GM18508 (cell line): ENCODE measurements around the gene RFNG.
"Not testable (repeated sequence)": the region's sequence is repeated elsewhere in the genome, so short reads cannot be mapped to it uniquely, and the experiment has no call there.

Experiments used
- ATAC-seq: cut with Tn5 transposase; IDR thresholded peaks from one replicate; pipeline ENCODE4 v1.9.1; 2021; ENCODE audit warnings: moderate number of reproducible peaks; ENCODE audit not compliant: insufficient read depth, unreplicated experiment

RFNG gene

DNA sequence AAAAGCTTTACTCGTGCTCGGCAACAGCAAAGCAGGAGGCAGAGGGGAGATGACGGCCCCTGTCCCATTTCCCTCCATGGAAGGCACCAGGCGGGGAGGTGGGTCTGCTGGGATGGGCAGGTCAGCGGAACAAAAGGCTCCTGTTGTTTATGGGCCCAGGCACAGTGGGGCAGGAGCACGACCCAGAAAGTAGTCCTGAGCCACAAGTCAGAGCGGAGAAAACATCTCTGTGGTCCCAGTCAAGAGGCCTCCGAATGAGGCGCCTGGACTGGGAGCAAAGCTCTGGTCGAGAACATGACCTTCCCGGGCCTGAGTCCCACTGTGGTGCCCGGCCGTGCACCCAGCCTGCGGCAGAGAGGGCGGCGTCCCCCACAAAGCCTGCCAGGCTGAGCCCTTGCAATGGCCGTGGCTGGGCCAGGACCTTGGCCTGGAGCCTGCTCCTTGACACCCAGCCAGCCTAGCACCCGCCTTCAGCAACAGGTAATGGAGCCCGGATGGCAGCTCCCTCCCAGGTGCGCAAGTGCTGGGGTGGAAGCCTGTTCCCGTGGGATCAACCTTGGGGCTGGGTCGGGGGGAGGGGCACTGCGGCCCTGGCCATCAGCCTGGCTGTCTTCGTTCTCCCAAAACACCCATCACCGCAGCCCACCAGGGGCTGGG, 3.6 kb downstream of the RFNG start:
- no peak for ATAC-seq

DNA sequence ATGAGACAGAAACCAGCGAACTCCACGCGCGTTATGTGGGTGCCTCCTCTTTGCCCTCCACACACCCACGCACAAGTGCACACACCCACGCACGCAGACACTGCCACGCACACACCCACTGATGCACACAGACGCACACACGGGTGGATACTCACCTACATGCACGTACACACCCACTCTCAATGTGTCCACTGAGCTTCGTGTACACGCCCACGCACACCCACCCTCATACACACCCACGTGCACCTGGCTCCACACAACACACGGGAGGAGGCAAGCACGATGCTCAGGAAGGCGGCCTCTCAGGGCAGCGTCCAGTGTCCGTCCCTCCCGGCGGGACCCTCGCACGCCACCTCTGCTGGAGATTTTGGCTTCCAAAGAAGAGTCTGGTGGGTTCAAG, 4.2 kb downstream of the RFNG start:
- no peak for ATAC-seq

DNA sequence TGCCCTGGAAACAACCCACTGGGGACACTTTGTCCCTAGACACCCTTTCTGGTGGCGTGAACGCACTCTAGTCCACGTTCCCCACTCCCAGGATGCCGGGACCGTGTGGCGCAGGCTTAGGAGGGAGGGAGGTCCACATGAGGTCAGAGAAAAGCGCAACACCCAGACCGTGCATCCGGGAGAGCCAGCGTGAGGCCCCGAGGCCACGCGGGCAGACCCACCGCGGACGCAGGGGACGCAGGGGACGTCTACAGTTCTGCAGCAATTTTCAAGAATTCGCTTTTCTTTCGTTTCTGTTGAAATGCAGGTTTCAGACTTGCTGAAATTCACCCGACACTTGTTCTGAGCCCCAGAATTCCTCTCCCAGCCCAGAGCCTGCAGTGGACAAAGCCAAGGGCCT, 4.7 kb downstream of the RFNG start:
- no peak for ATAC-seq

DNA sequence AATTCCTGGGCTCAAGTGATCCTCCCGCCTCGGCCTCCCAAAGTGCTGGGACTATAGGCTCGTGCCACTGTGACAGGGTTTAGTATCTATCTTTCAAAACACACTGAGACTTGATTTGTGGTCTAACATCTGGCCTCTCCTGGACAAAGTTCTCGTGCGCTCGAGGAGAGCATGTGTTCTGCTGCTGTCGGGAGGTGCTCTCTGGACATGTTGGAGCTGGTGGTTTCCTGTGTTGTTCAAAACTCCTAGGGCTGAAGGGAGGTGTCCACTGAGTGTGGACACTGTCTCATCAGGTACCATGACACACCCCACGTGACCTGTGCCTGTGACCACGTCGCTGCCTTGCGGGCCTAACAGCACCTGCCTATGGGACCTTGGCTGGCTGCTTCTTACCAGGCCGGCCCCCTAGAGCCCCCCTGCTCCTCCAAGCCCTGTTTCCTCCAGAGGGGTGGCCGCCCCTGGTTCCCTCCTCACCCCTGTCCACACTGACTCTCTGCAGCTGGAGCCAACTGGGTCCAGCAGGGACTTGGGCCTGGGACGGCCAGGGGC, 5.6 kb downstream of the RFNG start:
- no peak for ATAC-seq

DNA sequence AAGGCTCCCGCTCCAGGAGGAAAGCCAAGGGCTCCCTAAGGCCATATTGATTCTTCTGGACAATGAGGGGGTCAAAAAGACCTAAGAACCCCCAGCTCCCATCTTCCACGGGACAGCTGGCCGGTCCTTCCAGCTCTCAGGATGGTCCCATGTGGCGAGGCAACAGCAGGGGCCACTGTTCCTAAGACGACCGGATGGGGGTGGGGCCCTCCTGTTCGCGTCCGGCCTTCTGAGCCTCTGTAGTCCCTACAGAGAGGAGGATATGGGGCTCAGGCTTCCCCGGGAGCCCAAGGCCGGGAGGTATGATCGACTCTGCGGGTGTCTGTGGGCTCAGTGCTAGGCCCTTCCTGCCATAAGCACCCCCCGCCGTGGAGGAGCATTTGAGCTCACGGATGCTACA, 8.1 kb downstream of the RFNG start:
- no peak for ATAC-seq

DNA sequence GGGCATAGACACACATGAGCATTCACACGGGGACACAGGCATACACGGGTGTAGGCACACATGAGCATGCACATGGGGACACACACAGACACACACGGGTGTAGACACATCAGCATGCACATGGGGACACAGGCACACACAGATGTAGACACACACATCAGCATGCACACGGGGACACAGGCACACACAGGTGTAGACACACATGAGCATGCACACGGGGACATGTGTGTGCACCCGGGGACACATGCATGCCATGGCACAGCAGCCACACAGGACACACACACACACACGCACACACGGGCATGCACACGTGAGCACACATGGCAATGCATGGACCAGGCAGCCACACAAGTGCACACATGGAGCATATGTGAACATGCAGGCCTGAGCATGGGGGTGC, 9.0 kb downstream of the RFNG start:
- no peak for ATAC-seq

DNA sequence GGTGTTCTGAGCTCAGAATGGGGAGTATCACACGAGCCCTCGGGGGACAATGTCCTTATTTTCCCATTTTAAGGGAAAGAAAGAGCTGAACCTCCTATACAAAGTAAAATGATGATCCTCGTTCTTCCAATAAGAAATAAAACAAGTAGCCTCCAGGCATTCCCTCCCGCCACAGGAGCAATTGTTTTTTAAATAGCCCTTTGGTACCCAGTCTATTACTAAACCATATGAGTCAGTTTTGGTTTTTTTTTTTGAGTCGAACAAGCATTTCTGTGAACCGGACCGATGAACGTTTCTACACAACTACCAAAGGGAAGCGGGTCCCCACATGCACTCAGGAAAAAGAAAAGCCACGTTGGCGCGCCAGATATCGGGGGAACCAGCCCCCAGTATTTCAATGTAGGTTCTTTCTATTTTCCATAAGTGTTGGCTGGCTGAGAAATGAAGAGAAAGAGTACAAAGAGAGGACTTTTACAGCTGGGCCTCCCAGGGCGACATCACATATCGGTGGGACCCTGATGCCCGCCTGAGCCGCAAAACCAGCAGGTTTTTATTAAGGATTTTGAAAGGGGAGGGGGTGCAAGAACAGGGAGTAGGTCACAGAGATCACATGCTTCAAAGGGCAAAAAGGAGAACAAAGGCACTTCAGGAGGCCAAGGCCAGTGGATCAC, 10.3 kb downstream of the RFNG start:
- ATAC-seq, result no peak

DNA sequence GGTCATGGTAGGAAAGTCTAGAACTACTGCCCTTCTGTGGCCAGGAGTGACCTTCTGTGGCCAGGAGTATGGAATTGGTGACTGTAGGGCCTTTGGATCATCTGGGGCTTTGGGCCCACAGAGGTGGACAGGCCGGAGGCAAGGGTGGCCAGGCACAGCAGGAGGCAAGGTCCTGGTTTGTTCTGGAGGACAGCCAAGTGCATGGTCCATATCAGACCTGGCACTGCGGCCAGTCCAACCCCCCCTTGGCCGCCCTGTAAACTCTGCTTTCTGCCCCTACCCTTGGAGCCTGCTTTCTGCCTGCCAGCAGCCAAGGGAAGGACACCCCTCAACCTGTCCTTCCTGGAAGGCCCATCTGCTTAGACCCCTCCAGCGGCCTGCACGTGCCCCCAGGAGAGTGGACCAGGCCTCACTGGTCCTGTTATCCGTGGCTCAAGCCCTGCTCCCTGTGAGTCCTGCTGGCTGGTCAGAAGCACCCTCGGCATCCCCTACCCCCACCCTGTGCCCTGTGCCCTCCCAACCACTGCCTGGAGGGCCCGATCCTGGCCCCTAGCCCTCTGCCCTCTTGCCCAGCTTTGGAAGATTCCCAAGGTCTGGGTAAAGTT, 11.8 kb downstream of the RFNG start:
- ATAC-seq, result no peak

DNA sequence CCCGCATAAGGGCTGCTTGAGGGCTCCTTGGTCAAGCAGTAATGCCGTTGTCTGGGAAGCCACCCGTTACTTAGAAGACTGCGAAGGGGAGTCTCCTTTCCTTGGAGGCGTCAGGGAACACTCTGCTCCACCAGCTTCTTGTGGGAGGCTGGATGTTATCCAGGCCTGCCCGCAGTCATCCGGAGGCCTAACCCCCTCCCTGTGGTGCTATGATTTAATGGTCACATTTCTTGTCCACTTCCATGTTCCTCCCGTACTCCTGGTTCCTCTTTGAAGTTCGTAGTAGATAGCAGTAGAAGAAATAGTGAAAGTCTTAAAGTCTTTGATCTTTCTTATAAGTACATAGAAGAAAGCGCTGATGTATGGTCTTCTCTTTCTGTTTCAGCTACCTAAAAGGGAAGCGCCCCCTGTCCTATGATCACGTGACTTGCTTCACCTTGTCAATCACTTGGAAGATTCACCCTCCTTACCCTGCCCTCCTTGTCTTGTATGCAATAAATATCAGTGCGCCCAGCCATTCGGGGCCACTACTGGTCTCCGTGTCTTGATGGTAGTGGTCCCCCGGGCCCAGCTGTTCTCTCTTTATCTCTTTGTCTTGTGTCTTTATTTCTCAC, 12.7 kb downstream of the RFNG start:
- not testable (repeated sequence) for ATAC-seq

DNA sequence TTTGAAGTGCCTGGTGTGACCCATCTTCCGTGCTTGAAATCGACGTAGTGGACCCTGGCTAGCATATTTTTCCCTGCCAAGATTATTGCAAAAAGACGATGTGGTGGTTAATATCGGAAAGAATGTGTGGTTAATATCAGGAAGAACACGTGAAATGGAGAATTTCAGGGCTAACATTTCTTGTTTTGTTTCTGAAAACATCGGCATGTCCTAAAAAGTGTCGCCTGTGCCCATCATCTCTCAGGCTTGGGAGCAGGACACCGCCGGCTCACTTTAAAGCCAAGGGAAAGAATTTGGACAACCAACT, 13.8 kb downstream of the RFNG start:
- ATAC-seq, result no peak

DNA sequence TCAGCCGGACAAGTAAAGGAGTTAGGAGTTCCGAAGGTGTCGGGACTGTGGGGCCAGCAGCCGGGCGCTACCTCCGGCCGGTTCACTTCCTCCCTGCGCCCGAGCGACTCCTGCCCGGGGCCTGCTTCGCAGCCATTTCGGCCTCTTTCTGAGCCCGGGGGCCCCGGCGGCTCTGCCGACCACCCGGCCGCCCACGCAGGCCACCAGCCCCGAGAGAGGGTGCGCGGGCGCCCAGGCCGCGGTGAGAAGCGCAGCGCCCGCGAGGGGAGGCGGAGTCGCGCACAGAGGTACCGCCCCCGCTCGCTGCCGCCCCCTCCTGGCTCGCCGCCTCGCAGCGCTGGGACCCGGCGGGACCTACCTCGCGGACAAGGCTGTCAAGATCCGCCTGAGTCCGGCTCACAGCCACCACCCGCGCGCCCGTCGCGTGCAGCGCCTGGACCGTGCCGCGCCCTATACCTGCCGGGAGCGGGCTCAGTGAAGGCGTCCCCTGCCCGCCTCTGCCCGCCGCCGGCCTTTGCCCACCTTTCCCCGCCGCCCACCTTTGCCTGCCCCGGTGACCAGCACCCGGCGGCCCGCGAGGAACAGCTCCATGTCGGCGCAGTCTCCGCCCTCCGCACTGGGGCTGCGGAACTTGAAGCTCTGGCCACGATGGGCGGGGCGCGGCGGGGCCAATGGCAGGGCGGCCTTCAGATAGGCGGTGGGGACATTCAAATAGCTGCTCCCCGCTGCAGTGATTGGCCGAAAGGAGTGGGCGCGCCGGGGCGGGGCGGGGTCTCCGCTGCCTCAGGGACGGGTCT, 14.3 kb downstream of the RFNG start, which contains the start of gene DCXR:
Gene DCXR, minus strand, starts transcription at position 606 of the 797 bp plus-strand sequence. Its CDS starts 15 bp downstream, at position 591.
- ATAC-seq, result no peak

DNA sequence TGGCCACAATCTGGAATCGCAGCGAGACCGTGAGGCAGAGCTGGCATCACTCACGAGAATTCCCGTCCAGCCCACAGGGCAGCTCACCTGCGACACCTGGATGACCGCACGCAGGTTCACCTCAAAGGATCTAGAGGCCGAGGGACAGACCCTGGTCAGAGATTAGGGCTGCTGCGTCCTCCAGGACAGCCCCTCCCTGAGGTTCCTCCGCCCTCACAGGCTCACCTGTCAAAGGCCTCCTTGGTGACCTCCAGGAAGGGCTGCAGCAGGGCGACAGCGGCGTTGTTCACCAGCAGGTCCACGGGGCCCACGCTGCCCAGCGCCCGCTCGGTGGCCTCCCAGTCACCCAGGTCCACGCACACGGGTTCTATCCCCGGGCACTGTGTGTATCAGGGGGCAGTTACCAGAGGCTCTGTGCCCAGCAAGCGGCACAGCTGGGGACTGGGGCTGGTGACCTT, 14.9 kb downstream of the RFNG start:
- no peak for ATAC-seq

DNA sequence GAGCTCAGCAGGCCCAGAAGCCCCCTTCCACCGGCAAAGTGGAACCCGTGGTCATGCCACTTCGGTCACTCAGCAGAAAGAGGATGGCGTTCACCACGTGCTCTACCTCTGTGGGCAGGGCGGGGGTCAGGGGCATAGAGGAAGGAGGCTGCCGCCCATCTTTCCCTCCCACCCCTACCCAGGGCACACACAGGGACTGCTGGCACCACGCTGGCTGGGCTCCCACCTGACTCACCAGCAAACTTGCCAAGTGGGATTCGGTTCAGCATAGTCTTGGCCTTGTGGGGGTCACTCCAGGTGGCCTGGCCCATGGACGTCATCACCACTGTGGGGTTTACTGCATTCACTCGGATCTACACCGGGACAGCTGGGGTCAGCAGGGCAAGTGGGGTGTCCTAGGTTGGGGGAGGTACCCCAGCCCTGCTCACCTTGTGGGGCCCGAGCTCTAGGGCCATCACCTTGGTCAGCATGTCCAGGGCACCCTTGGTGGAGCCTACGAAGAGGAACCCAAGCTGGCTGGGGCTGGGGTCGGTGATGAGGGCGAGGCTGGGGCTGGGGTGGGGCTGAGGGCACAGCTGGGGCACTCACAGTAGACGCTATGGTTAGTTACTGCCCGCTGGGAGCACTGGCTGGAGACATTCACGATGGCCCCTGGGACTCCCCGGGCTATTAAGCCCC, 15.5 kb downstream of the RFNG start:
- ATAC-seq, result no peak

DNA sequence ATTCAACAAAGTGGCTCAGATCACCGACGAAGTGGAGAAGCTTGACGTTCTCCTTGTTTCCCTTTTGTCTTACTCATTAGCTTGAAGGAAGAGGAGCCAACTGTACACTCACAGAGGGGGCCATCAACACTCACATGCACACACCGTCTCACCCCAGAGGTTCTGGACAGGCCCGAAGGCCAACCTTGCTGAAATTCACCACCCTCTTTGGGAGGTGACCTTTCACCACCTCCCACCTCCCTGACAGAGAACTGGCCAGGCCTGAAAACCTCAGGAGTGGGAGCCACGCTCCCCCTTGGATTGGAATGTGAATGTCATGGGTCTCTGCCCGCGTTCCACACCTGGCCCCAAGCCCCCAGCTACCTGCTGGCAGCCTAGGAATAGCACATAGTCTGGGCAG, 16.1 kb downstream of the RFNG start:
- ATAC-seq, result no peak

DNA sequence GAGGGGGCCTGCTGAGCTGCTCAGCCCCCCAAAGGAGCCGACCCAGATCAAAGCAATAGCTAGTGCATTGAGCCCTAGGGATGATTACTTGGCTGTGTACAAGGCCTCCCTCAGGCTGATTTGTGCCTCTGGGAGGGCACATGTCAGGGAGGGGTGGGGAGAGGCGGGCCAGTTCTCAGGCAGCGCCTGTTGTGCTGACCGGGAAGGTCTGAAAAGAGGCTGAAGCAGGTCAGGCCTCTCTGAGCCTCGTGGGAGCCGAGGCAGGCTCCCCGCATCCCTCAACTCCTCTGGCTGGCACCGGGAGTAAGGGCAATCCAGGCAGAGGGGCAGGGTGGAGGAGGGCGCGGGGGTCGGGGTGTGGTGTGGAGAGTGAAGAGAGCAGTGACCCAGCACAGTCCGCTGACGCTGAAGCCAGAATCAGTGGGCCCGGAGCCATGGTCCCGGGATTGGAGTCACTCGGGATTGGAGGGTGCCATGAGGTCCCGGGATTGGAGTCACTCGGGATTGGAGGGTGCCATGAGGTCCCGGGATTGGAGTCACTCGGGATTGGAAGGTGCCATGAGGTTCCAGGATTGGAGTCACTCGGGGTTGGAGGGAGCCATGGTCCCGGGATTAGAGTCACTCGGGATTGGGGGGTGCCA, 17.1 kb downstream of the RFNG start:
- ATAC-seq, result no peak

DNA sequence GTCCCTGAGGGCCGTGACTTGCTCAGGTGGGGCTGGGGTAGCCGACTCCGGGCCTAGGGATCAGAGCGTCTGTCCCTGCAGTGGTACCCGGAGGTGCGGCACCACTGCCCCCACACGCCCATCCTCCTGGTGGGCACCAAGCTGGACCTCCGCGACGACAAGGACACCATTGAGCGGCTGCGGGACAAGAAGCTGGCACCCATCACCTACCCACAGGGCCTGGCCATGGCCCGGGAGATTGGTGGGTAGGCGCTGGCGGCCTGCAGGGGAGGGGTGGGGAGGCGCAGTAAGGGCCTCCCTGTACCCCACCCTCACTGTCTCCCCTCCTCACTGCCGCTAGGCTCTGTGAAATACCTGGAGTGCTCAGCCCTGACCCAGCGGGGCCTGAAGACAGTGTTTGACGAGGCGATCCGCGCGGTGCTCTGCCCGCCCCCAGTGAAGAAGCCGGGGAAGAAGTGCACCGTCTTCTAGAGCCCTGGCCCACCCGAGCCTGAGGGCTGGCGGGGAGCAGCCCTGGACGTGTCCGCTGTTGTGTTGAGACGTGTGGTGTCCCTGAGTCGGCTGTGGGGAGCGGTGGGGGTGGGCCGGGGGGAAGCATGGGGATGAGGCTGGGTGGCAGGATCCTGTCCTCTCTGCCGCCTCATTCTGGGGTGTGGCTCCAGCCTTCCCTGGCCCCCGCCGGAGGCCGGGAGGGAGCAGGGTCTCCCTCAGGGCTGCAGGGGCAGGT, 18.1 kb downstream of the RFNG start:
- no peak for ATAC-seq

DNA sequence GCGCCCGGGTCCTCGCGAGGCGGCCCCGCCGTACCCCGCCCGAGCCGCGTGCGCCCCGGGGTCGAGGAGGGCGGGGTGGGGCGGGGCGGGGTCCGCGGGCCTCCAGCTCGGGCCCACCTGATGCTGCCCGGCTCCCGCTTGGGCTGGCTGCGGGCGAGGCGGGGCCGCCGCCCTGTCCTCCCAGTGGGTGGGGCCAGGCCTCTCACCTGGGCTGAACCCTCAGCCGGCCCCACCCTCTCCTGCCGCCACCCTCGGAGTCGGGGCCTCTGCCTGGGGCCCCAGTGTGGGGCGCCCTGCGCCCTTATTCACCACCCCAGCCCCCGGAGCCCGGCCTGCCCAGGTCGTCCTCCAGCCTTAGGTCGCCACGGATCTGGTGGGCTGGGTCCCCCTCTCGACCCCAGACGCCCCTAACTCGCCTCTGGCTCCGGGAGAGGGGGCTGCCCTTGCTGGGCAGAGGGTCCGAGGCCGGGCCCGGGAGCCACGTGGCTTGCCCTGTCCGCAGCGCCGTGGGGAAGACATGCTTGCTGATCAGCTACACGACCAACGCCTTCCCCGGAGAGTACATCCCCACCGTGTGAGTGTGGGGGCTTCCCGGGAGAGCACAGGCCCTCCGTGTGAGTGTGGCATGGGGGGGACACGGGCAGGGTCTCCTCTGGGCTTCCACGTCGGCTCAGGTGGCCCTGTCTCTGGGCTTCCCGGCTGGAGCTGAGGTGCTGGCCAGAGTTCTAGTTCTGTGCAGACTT, 19.6 kb downstream of the RFNG start:
- no peak for ATAC-seq

DNA sequence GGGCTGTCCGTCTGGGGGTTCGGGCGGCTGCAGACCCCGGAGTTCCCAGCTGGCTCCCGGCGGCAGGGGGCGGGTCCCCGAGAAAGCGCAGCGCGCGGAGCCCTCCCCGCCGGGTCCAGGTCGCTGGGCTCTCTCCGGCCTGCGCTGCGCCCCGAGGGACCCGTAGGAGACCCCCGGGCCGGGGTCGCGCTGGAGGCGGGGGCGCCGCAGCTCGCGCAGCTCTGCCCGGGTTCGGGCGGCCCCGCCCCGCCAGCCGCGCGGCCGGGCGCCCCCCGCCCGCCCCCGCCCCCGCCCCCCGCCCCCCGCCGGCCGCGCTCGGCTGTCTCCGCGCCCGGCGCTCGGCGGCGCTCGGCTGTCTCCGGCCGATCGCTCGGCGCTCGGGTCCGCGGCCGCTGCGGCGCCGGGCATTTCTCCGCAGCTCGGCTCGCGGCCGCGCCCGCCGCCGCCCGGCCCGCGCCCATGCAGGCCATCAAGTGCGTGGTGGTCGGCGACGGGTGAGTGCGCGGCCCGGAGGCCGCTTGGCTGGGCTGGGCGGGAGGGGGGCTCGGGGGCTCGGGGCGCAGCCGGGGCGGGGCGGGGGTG, 20.2 kb downstream of the RFNG start, which contains the start of gene RAC3:
Gene RAC3, plus strand, starts transcription at position 376 of the 582 bp plus-strand sequence. Its CDS starts 84 bp downstream, at position 460.
- no peak for ATAC-seq
